Activated naive CD8-positive, alpha-beta T cell treated with anti-CD3 and anti-CD28 coated beads, Interleukin-2, amount 50 U/mL, for 16 hours (primary cell): ENCODE data around the gene SPAG8.

Experiments
- DNase-seq: peaks from one replicate; pipeline ENCODE4 v3.0.0-alpha.2; 2020; ENCODE audit warnings: low read depth, low spot score

The SPAG8 gene

GRCh38 chr9:35839926-35840325 is 27.9 kb upstream of the SPAG8 start:
- no peak for DNase-seq

DNA sequence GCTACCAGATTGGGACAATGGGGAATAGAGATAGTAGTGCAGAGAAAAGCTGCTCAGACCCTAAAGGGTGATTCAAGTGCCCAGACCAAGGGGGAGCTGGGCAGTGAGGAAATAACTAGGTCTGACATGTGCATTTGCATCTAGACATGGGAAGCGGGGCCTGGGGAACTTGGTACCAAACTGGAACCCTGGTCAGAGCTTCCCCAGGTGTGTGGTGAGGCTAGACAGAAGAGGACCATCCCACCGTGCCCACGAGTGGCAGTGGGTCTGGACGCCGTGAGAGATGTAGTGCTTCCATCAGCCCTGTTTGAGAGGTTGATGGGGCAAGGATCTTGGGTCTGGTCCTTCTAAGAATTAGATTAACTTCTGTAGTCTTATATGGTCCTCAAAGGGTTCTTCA is 24.5 kb upstream of the SPAG8 start:
- no peak for DNase-seq

GRCh38 chr9:35835766-35836165 is 23.7 kb upstream of the SPAG8 start:
- DNase-seq: no peak

- DNase-seq: no peak
Measured at GRCh38 chr9:35835216-35835632, 23.2 kb upstream of the SPAG8 start.

- no peak for DNase-seq
Measured at GRCh38 chr9:35834260-35835215, 22.5 kb upstream of the SPAG8 start.

GRCh38 chr9:35832814-35833213 is 20.8 kb upstream of the SPAG8 start:
- DNase-seq: no peak

GRCh38 chr9:35831040-35831439 is 19.0 kb upstream of the SPAG8 start:
- DNase-seq: no peak

DNA sequence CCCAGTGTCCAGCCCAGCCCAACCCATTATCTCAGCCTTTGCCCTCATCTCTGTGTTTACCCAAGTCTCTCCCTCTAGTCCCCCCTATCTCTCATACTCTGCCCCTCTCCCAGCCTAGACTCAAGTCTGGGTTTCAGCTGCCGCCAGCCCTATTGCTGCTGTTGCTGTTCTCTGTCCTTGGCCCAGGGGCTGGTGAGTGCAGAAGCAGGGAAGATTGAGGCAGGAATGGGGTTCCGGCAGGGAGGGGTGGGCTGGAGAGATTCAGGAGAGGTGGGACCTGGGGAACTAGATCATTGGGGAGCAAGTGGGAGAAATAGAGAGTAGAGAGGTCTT is 17.7 kb upstream of the SPAG8 start:
- DNase-seq: no peak

DNA sequence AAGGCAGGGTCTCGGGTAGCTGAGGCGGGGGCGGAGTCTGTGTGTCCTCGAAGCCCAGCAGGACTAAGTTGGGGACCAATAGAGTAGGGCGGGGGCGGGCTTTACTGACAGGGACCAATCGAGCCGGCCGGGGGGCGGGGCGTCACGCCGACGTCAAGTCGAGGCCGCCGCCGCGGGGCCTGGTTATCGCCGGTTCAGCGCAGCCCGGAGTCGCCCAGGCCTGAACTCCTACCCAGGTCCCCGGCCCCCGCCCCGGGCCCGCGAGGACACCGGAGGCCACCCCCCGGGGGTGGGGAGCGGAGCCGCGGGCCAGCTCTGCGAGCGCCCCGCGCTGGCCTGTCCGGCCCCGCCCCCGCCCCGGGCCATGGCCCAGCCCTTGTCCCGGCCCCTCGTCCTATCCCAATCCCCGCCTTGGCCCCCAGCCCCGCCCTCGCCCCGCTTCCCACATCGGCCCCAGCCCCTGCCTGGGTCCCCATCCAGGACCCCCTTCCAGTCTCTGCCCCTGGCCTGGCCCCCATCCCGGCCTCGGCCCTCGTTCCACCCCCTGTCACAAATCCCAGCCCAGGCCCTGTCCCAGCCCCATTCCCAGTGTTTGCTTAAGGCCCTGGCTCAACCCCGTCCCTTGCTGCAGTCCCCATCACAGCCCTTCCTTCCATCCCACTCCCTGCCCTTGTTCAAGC is 17.2 kb upstream of the SPAG8 start, which contains the start of gene TMEM8B:
TSS of gene TMEM8B (plus strand) at position 145 of the 680 bp plus-strand sequence. CDS start at position 365, 220 bp downstream.
- peak; percentile 88 for DNase-seq

- DNase-seq: no peak
Measured at GRCh38 chr9:35828716-35829083, 16.6 kb upstream of the SPAG8 start, which contains the start of gene FAM221B. Gene FAM221B, minus strand, starts transcription at chr9:35828732. Its CDS starts 2,571 bp downstream, at chr9:35826161.

DNA sequence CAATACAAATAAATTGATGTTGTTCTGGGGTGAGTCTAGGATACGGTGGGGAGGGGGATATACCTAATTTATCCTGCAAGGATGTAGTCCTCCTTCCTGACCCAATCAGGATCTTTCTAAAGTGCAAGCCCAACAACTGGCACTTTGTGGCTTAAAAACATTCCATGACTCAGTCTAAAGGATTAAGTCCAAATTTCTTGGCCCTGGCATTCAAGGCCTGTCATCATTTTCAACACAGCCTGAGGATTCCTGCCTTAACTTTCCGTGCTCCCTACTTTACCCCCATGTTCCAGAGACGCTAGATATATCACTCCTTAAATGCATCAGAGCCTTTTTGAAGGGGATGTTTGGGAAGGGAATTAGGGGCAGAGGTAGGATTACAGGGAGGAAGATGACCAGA is 15.4 kb upstream of the SPAG8 start:
- no peak for DNase-seq

DNA sequence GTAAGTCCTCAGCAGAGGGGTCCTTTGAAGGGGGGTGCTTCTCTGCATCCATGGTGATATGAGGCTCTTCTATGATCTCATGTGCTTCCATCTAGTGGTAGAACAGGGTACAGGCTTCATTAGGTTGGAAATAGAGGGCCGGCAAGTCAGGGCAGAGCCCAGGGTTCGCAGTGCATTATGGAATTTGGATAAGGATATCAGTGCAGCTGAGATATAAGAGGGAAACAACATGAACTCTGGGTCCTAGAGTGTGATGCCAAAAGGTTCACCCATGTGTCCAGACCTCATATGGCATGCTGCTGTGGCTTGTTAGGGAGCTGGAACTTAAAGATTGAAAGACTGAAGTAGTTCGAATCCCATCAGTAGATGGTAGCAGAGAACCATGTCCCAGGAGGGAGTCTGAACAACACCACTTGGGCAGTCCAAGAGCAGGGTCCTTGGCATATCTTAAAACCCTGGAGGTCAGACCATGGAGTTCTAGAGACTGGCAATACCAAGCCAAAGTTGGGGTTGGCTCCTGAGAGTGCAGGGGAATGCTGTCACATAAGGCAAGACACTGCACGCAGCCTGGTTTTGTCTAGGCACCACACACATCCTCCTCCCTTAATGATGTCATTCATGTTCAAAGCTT is 14.1 kb upstream of the SPAG8 start:
- DNase-seq: no peak

DNA sequence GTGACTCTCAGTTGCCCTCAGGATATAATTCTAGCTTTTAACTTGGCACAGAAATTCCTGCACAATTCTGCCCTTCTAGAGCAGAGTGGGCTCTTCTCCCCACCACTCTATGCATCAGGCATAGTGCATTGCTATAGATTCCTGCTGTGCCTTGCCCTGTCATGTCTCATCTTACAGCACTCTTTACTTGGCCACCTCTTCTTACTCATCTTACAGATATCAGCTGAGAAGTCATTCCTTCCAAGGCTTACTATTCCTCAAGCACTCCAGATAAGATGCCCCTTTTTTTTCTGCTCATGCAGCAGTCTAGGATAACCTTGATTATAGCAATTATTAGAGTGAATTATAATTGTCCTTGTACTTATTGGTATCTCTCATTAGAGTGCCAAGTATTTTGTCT is 10.9 kb upstream of the SPAG8 start:
- DNase-seq: no peak

- DNase-seq: no peak
Measured at GRCh38 chr9:35820076-35820475, 8.0 kb upstream of the SPAG8 start.

DNA sequence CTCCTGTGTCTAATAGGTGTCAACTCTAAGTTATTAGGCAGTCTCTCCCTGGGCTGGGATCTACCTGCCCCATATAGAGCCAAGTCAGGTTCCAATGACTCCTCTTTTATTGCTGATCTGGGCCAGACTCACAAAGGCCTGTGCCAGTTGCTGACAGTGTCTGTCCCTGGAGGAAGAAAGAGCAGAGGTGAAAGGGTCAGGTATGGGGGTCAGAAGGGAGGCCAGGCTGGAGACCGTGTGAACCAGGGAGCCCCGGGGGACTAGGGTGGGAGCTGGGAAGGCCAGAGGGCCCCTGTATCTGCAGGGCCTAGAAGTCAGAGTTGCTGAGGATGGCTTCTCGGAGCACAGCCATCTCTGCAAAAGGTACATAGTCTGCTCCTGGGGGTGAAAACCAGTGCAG is 6.3 kb upstream of the SPAG8 start:
- DNase-seq: no peak

- DNase-seq: no peak
Measured at GRCh38 chr9:35816708-35817107, 4.6 kb upstream of the SPAG8 start.

GRCh38 chr9:35814841-35815543 is 2.9 kb upstream of the SPAG8 start, which contains the start of gene HINT2:
Gene HINT2, minus strand, starts transcription at chr9:35815042. Its CDS starts 63 bp downstream, at chr9:35814979.
- DNase-seq: peak; percentile 98

DNA sequence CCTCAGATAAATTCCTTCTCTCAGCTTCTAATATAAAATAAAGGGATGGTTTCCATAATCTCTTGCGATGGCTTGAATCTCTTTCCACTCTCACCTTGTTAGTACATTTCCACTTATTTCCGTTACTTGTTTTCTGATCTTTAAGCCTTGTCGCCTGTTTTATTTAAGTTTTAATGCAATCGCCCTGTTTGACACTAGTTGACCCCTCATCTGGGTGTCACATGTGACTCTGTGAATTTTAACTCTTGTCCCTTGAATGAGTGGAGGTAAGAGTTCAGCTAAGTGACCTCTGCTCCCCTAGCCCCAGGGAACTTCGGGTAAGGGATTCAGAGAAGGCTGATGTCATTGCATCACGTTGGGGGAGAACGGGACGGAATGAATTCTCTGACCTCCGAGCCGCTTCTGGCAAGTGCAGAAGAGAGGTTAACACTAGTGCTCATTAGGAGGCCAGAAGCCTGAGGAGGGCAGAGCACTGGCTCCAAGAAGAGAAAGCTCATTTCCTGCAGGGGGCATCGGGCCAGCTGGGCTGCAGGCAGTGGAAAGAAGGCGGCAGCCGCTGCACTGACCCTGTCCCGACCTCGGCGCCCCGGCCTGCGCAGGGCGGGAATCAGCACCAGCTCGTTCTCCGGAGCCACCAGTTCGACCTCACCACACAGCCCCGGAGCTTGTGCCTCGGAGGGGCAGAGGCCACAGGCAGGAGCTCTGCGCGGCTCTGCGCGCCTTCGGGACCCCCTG is 2.2 kb upstream of the SPAG8 start:
- no peak for DNase-seq

DNA sequence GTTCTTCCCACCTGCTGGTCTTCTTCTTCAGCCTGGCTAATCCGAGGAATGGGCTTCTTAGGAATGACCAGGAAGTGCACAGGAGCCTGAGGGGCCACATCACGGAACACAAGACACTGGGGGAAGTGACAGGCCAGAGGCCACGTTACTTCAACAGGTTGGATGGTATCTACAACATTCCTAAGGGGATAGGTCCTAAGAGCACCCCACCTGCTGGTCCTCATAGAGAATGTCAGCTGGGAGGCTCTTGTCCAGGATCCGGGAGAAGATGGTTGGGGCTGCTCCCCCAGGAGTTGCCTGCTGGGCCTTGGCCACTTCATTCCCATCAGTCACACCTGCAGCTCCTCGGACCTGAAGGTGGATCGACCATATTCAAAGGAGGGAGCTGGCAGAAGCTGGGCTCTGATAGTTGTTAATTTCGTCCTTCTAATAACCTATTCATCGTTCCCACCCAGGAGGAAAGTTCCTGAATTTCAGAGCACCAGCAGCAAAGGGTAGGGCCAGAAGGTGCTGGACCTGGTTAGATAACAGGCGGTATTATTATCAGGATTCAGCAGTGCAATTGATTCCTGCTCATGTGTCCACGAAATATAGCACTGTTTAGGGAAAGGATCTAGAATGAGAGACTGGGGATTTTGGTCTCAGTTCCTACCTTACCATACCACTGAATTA is 1.5 kb upstream of the SPAG8 start:
- DNase-seq: no peak

DNA sequence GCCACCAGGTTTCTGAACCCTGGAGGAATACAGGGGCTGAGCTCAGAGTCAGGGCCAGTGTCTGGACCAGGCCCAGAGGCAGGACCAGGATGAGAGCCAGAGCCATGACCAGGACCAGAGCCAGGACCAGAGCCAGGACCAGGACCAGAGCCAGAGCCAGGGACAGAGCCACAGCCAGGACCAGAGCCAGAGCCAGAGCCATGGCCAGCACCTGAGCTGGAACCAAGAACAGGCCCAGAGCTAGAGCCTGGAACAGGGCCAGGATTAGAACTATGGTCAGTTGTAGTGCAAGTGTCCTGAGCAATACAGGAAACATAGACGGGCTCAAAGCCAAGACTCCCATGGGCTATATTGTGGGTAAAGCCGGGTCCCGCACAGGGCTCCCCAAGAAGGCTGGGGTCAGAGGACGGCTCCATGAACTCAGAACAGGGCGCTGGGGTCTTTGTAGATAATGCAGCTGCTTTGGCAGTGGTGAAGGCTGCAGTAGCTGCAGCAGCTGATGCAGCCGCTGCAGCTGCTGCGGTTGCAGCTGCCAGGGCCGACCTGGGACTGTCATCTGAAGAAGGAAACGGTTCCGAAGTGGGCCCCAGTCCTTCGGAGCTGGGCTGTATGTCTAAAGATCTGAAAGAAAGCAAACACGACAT is 559 bp downstream of the SPAG8 start:
- DNase-seq: no peak
